ENCODE measurements around the gene KRTAP10-12. TPM values are rescaled to one million over a fixed set of nuclear protein-coding genes. Genes with fewer than 3 reads are reported as not detected.
"Not testable (repeated sequence)": the region's sequence is repeated elsewhere in the genome, so short reads cannot be mapped to it uniquely, and the experiment has no call there.

Gene KRTAP10-12
- total and polyA plus RNA-seq, 3 donors from 2014 or later = not detected

DNA sequence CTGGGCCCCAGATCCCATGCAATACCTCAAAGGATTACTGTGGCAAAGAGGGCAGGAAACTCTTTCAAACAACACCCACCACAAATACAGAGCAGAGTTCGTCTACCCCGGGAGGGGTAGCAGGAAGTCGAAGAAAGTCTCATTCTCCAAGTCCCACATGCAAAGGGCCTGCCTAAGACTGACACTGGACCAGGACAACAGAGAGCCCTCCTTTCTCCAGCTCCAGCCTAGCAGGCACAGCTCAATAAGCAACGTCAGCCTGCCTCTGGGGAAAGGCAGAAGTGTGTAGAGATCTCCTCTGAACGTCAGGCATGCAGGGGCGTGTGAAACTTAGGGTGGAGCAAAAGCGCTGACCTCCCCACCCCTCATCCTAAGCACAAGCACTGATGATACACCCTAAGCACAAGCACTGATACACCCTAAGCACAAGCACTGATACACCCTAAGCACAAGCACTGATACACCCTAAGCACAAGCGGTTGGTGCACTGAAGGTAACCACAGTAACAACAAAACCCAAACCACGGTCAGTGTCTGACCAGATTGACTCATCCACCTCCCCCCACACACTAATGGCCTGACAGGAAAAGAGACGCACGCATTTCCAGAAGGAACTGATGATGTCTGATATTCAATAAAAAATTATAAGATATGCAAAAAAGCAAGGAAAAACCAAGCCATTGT, 37.9 kb upstream of the KRTAP10-12 start:
- no peaks in the 10 kb centered on the region for H3K4me1 ChIP-seq
- intact Hi-C loops (cut with DNase I; ENCODE audit: low total_unique reads) = no loop called here
- H3K27ac ChIP-seq = no peak overlapping the region
- no peaks in the 10 kb centered on the region for H3K9me3 ChIP-seq
- no peaks in the 10 kb centered on the region for H3K27me3 ChIP-seq
- TF ChIP-seq POLR2A (IDR thresholded peaks at IDR 0.05) = no peak
- TF ChIP-seq, protein P1, sequence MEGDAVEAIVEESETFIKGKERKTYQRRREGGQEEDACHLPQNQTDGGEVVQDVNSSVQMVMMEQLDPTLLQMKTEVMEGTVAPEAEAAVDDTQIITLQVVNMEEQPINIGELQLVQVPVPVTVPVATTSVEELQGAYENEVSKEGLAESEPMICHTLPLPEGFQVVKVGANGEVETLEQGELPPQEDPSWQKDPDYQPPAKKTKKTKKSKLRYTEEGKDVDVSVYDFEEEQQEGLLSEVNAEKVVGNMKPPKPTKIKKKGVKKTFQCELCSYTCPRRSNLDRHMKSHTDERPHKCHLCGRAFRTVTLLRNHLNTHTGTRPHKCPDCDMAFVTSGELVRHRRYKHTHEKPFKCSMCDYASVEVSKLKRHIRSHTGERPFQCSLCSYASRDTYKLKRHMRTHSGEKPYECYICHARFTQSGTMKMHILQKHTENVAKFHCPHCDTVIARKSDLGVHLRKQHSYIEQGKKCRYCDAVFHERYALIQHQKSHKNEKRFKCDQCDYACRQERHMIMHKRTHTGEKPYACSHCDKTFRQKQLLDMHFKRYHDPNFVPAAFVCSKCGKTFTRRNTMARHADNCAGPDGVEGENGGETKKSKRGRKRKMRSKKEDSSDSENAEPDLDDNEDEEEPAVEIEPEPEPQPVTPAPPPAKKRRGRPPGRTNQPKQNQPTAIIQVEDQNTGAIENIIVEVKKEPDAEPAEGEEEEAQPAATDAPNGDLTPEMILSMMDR (IDR thresholded peaks at IDR 0.05) = no peak
- DNase-seq = no peak
- H3K36me3 ChIP-seq (ENCODE audit: low read depth, missing control alignments) = no peaks in the 10 kb centered on the region
- 70 to 77% methylated on average over 10 to 11 of the region's 11 CpGs for WGBS, 2 donors
- H3K4me3 ChIP-seq = no peak overlapping the region

DNA sequence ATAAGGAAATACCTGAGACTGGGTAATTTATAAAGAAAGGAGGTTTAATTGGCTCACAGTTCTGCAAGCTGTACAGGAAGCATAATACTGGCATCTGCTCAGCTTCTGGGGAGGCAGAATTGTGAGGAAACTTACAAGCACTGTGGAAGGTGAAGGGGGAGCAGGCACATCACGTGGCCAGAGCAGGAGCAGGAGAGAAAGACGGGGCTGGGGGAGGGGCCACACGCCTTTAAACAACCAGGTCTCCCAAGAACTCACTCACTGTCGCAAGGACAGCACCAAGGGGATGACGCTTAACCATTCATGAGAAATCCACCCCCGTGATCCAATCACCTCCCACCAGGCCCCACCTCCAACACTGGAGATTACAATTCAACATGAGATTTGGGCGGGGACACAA, 35.4 kb upstream of the KRTAP10-12 start:
- H3K27me3 ChIP-seq; H3K27ac ChIP-seq; H3K9me3 ChIP-seq; intact Hi-C loops (cut with DNase I; ENCODE audit: low total_unique reads); H3K36me3 ChIP-seq (ENCODE audit: low read depth, missing control alignments); H3K4me1 ChIP-seq; H3K4me3 ChIP-seq; DNase-seq: not testable (repeated sequence)
- WGBS, 2 donors = 39 to 40% methylated on average over 7 of the region's 7 CpGs

DNA sequence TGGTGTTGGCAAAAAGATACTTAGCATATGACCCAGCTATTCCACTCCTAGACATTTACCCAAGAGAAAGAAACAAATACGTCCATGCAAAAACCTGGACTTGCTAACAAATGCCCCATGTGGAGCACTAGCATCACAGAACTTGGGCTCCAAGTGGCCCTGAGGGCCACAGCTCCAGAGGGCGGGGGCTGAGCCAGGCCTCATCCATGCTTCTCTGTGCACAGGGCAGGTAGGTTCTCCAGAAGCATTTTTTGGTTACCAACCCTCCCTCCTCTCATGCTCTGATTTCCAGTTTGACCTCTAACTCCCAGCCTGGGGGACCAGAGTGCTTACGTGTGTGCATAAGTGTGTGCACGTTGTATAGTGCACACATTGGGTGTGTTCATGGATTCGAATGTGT, 32.3 kb upstream of the KRTAP10-12 start:
- no peak overlapping the region for H3K4me3 ChIP-seq
- no peaks in the 10 kb centered on the region for H3K4me1 ChIP-seq
- WGBS, 2 donors = 83 to 87% methylated on average over 5 of the region's 5 CpGs
- no peaks in the 10 kb centered on the region for H3K36me3 ChIP-seq (ENCODE audit: low read depth, missing control alignments)
- intact Hi-C loops (cut with DNase I; ENCODE audit: low total_unique reads) = no loop called here
- TF ChIP-seq POLR2A (IDR thresholded peaks at IDR 0.05) = no peak
- TF ChIP-seq, protein P1 (IDR thresholded peaks at IDR 0.05) = no peak
- no peak overlapping the region for H3K27ac ChIP-seq
- no peaks in the 10 kb centered on the region for H3K9me3 ChIP-seq
- no peak for DNase-seq
- H3K27me3 ChIP-seq = no peaks in the 10 kb centered on the region

DNA sequence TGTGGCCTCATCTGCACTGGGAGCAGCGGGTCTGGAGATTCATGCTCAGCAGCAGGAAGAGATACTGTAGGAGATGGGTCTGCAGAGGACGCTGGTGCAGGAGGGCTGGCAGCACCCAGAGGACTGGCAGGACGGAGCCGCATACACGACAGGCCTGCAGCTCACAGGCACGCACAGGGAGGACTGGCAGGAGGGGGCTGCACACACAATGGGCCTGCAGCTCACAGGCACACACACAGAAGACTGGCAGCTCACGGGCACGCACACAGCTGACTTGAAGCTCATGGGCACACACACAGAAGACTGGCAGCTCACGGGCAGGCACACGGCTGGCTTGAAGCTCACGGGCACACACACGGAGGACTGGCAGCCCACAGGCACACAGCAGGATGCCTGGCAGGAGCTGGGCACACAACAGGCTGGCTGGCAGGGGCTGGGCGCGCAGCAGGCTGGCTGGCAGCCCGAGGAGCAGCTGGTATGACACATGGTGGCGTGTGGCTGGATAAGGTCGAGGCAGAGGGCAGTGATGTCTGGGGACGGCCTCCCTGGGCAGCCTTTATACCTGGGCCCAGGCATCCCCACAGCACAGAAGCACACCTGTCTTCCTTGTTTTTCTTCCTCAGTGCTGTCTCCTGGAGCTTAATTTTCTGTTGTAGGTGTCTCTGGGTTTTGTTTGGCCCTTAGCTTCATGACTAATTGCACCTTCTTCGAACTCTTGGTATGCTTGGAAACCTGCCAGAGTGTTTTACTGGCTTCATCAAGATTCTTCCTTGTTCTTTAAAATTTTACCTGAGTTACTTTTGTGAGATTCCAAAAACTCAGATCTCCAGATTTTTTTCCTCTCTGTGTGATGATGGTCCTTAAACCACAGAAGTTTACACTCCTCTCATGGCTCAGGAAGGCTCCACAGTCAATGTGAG, 30.3 kb upstream of the KRTAP10-12 start, which contains the start of gene KRTAP12-2:
TSS of gene KRTAP12-2 (minus strand) at position 527 of the 920 bp plus-strand sequence. CDS start at position 486, 41 bp downstream.
- DNase-seq = no peak
- Histone ChIP-seq H3K4me1 (no peaks in the 10 kb centered on the region), H3K9me3 (no peaks in the 10 kb centered on the region), H3K27ac (no peak within 1 kb of the TSS), H3K36me3 (ENCODE audit: low read depth, missing control alignments) (no peaks in the 10 kb centered on the region), H3K27me3 (no peaks in the 10 kb centered on the region), H3K4me3 (no peak within 1 kb of the TSS)
- intact Hi-C loops (cut with DNase I; ENCODE audit: low total_unique reads) = no loop called here
- WGBS, 2 donors = 63 to 80% methylated on average over 6 to 19 of the region's 19 CpGs
- TF ChIP-seq, protein P1 (IDR thresholded peaks at IDR 0.05) = no peak
- no peak for TF ChIP-seq POLR2A (IDR thresholded peaks at IDR 0.05)

DNA sequence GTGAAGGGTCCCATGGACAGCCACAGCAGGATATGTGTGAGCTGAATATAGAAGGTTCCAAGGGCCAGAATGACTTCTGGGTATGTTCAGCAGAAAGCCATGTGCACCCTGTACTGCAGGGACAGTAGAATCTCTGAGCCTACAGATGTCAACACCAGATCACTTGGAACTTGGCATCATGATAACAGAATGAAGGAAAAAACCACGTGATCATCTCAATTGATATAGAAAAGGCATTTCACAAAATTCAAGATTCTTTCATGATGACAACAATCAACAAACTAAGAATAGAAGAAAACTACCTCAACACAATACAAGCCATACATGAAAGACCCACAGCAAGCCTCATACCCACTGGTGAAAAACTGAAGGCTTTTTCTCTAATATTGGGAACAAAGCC, 29.4 kb upstream of the KRTAP10-12 start:
- DNase-seq = no peak
- Histone ChIP-seq H3K4me1 (no peaks in the 10 kb centered on the region), H3K9me3 (no peaks in the 10 kb centered on the region), H3K27ac (no peak overlapping the region), H3K4me3 (no peak overlapping the region), H3K36me3 (ENCODE audit: low read depth, missing control alignments) (no peaks in the 10 kb centered on the region), H3K27me3 (no peaks in the 10 kb centered on the region)
- no peak for TF ChIP-seq POLR2A (IDR thresholded peaks at IDR 0.05)
- TF ChIP-seq, protein P1 (IDR thresholded peaks at IDR 0.05) = no peak
- intact Hi-C loops (cut with DNase I; ENCODE audit: low total_unique reads) = no loop called here
- WGBS, 2 donors = 67 to 73% methylated on average over 1 of the region's 1 CpG

Data from testis (tissue), 3 donors.